Lower leg skin (tissue), 3 donors: ENCODE data around the gene CYSLTR1.

Experiments used
- POLR2A ChIP-seq, 2 donors: fragments of 450-650 bp; IDR thresholded peaks; one replicate each; pipeline ENCODE4 v1.6.1; 2016 to 2017; ENCODE audit warnings: antibody characterized with exemption in 2 of 2, mild to moderate bottlenecking in 1 of 2, moderate library complexity in 1 of 2
- TF ChIP-seq, protein P1 (sequence below), 3 donors: fragments of 450-650 bp; IDR thresholded peaks; one replicate each; pipeline ENCODE4 v1.5.1; 2016; ENCODE audit warnings: antibody characterized with exemption in 3 of 3, mild to moderate bottlenecking in 3 of 3, moderate library complexity in 2 of 3

DNA sequence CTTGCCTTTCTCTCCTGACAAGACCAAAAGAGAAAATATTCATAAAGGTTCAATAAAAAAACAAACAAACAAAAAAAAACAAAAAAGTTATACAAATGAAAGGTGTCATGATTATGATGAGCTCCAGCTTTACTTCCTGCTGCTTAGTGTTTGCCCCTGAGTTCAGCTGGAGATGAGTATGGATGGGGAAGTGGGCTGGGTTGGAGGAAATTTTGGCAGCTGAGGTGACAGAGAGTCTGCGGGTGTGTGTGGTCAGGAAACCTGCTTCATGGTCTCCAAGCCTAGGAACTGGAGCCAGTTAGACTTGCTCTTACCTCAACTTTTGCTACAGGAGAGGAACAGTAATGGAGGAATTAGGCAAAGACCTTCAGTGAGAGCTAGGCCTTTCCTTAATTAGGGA is 4.3 kb upstream of the CYSLTR1 start:
- TF ChIP-seq POLR2A (IDR thresholded peaks at IDR 0.05) = no peak
- TF ChIP-seq, protein P1, sequence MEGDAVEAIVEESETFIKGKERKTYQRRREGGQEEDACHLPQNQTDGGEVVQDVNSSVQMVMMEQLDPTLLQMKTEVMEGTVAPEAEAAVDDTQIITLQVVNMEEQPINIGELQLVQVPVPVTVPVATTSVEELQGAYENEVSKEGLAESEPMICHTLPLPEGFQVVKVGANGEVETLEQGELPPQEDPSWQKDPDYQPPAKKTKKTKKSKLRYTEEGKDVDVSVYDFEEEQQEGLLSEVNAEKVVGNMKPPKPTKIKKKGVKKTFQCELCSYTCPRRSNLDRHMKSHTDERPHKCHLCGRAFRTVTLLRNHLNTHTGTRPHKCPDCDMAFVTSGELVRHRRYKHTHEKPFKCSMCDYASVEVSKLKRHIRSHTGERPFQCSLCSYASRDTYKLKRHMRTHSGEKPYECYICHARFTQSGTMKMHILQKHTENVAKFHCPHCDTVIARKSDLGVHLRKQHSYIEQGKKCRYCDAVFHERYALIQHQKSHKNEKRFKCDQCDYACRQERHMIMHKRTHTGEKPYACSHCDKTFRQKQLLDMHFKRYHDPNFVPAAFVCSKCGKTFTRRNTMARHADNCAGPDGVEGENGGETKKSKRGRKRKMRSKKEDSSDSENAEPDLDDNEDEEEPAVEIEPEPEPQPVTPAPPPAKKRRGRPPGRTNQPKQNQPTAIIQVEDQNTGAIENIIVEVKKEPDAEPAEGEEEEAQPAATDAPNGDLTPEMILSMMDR (IDR thresholded peaks at IDR 0.05) = no peak
